ENCODE measurements around the gene RALB.

The RALB gene

DNA sequence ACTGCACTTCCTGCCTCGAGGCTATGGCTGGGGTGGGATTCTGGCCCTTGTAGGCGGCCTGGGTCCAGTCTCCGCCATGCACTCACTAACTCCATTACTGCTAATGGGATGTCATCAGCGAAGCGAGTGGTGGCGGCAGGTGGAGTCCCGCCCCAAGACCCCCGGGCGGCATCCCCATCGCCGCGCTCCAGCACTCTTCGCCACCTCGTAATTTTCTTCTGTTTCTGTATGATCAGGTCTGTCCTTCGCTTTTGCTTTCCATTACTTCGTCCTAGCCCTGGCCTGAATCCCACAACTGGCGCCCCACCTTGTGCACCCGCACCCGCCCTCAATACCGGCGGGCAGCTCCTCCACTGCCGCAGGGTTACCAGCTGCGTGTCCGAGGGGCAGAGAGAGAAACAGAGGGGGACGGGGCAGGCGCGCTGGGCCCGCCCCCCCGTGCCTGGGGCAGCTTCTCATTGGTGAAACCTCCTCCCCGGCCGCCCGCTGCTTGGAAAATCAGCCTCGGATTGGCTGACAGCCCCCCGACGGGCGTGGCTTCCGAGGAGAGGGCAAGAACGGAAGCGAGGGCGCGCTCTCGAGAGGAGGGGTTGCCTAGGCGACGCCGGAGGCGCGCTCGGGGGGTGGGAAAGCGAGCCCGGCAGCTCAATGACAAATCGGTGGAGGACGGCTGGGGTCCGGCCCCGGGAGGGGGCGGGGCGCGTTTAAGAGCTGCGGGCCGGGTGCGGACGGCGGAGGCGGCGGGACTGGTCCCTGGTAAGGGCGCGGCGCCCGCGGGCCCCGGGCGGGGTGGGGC, at the start of gene RALB:
Gene RALB, plus strand, starts transcription at position 628 of the 796 bp plus-strand sequence. CDS start 25,813 bp downstream, outside the sequence.
- DNase-seq (ENCODE audit: extremely low read depth in 1 of 2, low read depth in 1 of 2): peak; percentile 98 to 99

DNA sequence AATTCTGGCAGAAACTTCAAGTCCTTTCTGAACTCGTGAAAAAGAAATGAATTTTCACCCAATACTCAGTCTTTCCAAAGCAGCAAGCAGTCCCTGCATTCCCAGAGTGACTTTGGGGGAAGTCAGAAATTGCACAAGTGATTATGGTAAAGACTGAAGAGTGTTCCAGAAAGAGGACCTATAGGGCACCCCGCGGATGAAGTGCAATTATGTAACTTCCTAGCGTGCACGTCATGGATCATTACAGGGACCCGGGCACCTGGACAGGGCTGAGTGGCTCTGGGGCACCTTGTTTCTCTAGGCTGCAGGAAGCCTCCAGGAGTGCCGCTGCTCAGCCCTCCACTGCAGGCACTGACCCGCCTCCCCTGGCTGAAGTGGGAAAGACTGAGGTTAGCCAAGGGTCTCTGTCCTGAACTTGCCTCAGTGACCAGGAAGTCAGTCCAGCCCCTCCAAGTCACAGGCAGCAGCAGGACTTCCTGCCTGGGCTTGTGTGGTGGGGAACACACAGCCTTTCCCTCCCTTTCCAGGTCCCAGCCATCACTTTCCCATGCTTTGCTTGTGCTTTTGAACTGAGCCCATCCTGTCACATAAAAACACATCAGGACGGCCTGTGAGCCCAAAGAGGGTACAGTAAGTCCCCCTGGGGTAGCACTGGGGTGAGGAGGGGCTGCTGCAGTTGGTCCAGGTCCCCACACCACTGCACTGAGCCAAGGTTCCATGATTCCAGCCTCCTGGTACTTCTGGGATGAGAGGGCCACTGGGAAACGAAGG, 49.2 kb upstream of the RALB start:
- DNase-seq (ENCODE audit: extremely low read depth in 1 of 2, low read depth in 1 of 2): no peak

DNA sequence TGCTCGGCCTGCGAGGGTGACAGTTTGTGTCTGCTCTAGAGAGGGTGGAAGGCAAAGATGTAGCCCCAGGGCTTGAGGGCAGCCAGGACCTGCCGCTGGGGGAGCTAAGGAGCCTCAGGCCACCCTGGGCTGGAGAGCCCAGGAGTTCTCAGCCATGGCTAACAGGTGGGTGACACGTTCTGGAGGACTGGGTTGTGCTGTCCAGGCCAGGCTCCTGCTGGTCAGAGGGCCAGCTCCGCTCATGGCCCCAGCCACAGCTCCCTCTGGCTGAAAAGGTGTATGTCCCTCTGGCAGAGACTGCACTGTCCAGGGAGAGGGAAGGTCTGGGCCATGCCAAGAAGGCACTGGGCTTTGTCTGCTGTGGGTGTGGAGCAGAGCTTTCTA, 48.6 kb upstream of the RALB start:
- no peak for DNase-seq (ENCODE audit: extremely low read depth in 1 of 2, low read depth in 1 of 2)

- DNase-seq (ENCODE audit: extremely low read depth in 1 of 2, low read depth in 1 of 2): no peak
Measured at GRCh38 chr2:120204417-120204816, 48.2 kb upstream of the RALB start.

DNA sequence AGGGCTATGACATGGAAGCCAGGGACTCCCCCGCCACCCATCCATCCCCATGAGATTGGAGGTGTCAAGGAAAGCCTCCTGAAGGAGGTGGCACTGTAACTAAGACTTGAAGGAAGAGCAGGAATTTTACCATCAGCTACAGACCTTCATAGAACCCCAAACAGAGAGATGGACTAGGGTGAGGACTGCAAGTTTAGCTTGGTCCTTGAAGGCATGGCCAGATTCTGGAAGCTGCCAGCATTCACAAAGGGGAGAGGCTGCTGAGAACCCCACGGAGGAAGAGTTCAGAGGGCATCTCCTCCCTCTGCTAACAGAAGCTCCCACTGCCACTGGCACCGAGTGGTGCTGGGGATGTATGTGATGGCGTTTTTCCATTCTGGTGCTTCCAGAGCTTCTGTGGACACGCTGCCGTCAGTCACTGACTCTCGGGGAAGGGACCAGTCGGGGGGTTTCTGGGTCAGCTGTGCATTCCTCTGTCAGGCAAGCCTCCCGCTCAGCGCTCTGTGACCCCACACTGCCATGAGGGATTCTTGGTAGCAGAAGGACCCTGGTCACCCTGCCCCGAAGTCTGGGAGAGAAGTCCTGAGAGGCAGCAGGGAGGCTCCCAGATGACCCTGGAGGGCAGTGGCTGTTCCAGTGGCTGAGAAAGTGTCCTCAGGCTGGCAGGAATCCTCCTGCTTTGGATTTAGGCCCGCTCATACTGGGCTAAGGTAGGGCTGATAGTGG, 47.5 kb upstream of the RALB start:
- DNase-seq (ENCODE audit: extremely low read depth in 1 of 2, low read depth in 1 of 2): no peak

DNA sequence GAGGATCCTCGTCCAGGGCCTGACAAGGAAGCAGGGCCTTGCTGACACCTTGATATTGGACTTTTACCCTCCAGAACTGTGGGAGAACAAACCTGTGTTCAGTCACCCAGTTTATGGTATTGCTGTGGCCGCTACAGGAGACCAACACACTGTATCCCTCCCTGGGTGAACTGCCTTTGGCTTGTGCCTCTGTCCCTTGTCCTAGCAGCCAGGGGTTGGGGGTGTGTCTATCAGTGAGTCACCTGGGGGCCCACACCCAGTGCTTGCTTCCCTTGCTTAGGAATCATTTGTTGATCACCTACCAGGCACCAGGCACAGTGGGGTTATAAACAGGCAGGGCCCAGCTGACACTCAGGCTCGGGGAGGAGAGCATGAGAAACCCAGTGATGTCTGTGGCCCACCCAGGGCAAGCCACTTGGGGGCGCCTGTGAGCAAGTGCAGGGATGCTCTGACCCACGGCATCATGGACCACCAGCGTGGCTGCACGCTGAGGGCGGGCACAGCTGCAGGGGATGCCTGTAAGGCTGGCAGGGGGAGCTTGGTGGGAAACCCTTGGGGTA, 46.5 kb upstream of the RALB start:
- DNase-seq (ENCODE audit: extremely low read depth in 1 of 2, low read depth in 1 of 2): peak in 1 of 2 donors; percentile 25

DNA sequence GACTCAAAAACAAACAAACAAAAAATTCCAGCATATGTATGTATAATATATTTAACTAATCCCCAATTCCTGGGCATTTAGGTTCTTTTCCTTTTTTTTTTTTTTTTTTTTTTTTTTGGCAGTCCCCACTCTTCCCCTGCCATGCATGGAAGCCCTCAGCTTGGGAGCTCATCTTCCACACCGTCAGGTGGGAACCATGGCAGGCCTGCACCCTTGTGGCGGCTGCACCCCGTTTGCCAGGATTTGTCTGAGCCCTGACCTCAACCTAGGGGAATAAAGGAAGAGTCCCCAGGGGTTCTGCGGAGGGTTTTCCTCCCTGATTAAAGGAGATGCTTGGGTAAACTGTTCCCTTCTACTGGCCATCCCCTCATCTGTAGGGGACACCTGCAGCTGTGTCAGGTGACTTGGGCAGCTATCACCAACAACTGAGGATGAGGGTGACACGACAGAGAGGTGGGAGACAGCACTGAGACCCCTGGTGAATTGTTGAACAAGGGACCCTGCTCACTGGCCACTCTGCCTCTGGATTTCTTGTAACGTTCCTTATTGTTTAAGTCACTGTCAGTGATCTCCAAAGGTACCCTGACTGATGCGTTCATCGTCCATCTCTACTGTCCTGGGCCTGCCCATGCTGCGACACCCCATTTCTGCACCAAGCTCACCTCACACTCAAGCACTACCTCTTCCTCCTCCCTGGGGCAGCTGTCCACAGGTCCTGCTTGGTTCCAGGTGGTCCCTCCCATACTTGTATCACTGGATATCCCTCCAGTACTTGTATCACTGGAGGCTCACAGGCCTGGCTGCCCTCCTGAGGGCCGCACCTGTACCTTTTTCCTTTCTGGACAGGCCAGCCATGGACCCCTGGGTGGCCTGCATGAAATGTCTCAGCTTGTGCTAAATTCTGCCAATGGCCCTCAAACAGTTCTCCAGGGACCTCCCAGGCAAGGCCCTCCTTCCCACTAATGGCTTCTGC, 44.0 kb upstream of the RALB start:
- DNase-seq (ENCODE audit: extremely low read depth in 1 of 2, low read depth in 1 of 2): no peak

GRCh38 chr2:120209427-120210269, 43.0 kb upstream of the RALB start:
- no peak for DNase-seq (ENCODE audit: extremely low read depth in 1 of 2, low read depth in 1 of 2)

DNA sequence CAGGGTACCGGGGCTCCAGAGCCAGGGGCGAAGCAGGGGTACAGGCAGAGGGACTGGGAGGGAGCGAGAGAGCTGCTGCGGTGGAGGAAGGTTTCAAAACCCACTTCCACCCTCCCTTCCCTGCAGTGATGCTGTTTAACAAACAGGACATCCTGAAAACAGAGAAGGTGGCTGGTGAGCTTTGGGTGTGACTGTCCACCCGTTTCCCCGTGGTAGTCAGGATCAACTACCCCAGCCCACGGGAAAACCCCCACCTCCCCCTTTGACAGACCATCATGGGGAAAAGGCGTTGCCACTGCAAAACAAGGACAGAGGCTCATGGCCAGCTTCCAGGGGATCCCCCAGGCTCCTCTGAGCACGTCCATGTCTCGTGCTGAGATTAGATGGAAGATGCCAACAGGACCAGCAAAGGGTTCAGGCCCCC, 42.4 kb upstream of the RALB start:
- no peak for DNase-seq (ENCODE audit: extremely low read depth in 1 of 2, low read depth in 1 of 2)

- no peak for DNase-seq (ENCODE audit: extremely low read depth in 1 of 2, low read depth in 1 of 2)
Measured at GRCh38 chr2:120218181-120218580, 34.5 kb upstream of the RALB start.

DNA sequence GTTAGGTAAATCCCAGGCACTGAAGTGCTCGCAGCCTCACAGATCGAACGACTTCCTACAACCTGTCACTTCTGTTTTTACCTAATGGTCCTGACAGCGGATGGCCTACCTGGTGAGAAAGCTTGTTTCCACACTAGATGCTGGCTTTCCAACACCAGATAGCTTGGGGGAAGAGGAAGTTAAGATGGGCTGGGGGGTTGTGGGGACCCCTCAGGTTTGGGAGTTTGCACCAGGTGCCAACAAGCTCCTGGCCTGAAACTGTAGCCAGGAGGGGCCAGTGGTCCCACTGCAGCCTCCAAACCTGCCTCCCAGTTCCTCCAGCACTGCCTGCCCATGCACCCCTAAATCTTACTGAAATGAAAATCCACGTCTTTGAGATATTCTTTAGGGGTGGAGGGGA, 33.4 kb upstream of the RALB start:
- DNase-seq (ENCODE audit: extremely low read depth in 1 of 2, low read depth in 1 of 2): no peak

GRCh38 chr2:120219766-120220165, 32.9 kb upstream of the RALB start:
- no peak for DNase-seq (ENCODE audit: extremely low read depth in 1 of 2, low read depth in 1 of 2)

GRCh38 chr2:120220756-120221155, 31.9 kb upstream of the RALB start:
- no peak for DNase-seq (ENCODE audit: extremely low read depth in 1 of 2, low read depth in 1 of 2)

DNA sequence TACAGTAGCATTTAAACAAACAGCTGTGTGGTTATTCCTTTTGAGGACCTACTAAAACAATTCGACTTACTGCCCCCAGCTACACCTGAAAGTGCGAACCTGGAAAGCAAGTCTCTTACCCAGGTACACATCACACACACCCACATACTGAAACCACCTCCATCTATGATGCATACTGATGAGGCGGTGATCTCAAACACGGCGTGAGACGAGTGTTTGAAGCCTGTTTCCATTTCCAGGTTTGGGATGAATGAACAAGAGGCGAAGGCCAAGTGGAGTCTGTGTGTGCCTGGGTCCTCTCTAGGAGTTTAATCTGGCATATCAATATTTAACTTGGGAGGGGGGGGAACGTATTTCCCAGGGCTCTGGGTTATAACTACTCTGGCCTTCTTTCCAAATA, 31.0 kb upstream of the RALB start:
- DNase-seq (ENCODE audit: extremely low read depth in 1 of 2, low read depth in 1 of 2): no peak

DNA sequence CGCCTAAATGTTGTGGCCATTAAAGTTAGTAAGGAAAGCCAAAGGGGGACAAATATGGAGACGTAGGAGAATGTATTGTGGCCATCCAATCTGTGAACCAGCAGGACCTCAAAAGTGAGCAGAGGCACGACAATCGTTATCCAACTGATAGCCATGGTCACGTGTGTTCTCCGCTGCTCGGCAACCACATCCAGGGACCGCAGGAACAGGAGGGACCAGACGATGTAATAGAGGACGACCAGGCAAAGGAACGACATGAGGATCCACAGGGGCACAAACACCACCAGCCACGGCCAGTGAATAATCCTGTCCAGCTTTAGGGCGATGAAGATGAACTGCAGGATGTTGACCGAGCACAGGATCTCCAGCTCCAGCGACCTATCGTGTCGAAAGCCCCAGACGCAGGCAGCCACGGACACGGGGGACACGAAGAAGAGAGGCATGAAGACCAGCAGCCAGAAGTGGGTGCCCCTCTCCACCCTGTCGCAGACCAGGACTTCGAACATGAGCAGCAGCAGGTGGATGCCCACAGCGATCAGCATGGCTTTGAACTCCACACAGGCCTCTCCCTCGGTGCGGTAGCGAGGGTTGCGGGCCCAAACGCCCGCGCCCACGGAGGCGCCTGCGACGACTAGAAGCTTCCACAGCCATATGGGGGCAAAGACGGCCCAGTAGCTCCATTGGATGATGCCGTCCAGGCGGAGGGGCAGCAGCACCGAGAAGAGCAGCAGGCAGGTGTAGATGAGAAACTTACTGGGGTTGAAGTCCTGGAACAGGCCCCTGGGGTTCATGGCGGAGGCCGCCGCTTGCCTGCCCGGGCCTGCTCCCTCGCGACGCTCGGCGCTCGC, 30.2 kb upstream of the RALB start:
- no peak for DNase-seq (ENCODE audit: extremely low read depth in 1 of 2, low read depth in 1 of 2)

GRCh38 chr2:120223034-120223912, 29.4 kb upstream of the RALB start, which contains the start of gene TMEM185B:
Gene TMEM185B (minus strand): TSS chr2:120223400. CDS start chr2:120222976, 424 bp downstream.
- DNase-seq (ENCODE audit: extremely low read depth in 1 of 2, low read depth in 1 of 2): peak; percentile 49 to 84

GRCh38 chr2:120224256-120224655, 28.4 kb upstream of the RALB start:
- no peak for DNase-seq (ENCODE audit: extremely low read depth in 1 of 2, low read depth in 1 of 2)

Data from activated CD8-positive, alpha-beta memory T cell treated with anti-CD3 and anti-CD28 coated beads for 1 hour (primary cell).